ENCODE data around the gene CXCR4.

The CXCR4 gene

GRCh38 chr2:136126421-136126926 is 8.5 kb upstream of the CXCR4 start:
- no peak for TF ChIP-seq EZH2phosphoT487 (IDR thresholded peaks at IDR 0.05; ENCODE audit: borderline replicate concordance)
- TF ChIP-seq, protein P1, sequence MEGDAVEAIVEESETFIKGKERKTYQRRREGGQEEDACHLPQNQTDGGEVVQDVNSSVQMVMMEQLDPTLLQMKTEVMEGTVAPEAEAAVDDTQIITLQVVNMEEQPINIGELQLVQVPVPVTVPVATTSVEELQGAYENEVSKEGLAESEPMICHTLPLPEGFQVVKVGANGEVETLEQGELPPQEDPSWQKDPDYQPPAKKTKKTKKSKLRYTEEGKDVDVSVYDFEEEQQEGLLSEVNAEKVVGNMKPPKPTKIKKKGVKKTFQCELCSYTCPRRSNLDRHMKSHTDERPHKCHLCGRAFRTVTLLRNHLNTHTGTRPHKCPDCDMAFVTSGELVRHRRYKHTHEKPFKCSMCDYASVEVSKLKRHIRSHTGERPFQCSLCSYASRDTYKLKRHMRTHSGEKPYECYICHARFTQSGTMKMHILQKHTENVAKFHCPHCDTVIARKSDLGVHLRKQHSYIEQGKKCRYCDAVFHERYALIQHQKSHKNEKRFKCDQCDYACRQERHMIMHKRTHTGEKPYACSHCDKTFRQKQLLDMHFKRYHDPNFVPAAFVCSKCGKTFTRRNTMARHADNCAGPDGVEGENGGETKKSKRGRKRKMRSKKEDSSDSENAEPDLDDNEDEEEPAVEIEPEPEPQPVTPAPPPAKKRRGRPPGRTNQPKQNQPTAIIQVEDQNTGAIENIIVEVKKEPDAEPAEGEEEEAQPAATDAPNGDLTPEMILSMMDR (conservative IDR thresholded peaks at IDR 0.05; ENCODE audit: low read length), result no peak
- Histone ChIP-seq H3K36me3 (ENCODE audit: insufficient read depth, low read length) (no peaks in the 10 kb centered on the region), H3K4me1 (ENCODE audit: insufficient read depth, low read length, poor library complexity, severe bottlenecking) (peaks cover 87% of the 10 kb centered on the region), H3K27me3 (ENCODE audit: insufficient read depth, low read length, poor library complexity, severe bottlenecking) (no peaks in the 10 kb centered on the region), H4K20me1 (ENCODE audit: insufficient read depth, low read length, poor library complexity, severe bottlenecking) (no peaks in the 10 kb centered on the region), H3K4me3 (ENCODE audit: low read length, poor library complexity, severe bottlenecking) (no peak overlapping the region), H3F3A (ENCODE audit: low read depth) (no peaks in the 10 kb centered on the region), H3K79me2 (ENCODE audit: insufficient read depth, low read length) (no peaks in the 10 kb centered on the region), H3K9ac (ENCODE audit: low read depth, low read length, poor library complexity, severe bottlenecking) (peak overlapping the region; percentile 40), H3K9me2 (replicated peaks; ENCODE audit: low read depth, low read length) (no peaks in the 10 kb centered on the region), H2AFZ (ENCODE audit: low read length) (no peak overlapping the region), H3K9me3 (ENCODE audit: insufficient read depth, low read depth, low read length) (no peaks in the 10 kb centered on the region), H3K4me2 (ENCODE audit: low read depth, low read length, poor library complexity, severe bottlenecking) (peak overlapping the region; percentile 2)

DNA sequence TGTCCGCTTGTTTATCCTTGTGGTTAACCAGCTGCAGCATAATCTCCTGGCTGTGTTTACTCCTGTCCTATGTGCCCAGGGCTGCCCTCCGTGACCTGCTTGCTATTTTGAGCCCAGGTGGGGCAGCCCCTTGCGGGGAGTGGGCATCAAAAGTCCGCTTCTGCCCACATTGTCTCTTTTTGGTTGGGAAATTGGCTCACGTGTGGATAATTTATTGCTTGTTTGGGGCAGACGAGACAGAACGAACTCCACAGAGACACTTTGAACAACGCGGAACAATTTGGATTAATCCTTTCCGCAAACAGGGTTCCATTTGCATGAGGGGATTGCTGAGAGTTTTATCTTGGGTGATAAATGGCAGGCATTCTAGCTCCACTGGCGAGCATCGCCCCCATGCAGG is 8.1 kb upstream of the CXCR4 start:
- Histone ChIP-seq H3K9me3 (ENCODE audit: insufficient read depth, low read depth, low read length) (no peaks in the 10 kb centered on the region), H3K4me3 (ENCODE audit: low read length, poor library complexity, severe bottlenecking) (no peak overlapping the region), H3K27me3 (ENCODE audit: insufficient read depth, low read length, poor library complexity, severe bottlenecking) (no peaks in the 10 kb centered on the region), H2AFZ (ENCODE audit: low read length) (no peak overlapping the region), H3K9me2 (replicated peaks; ENCODE audit: low read depth, low read length) (no peaks in the 10 kb centered on the region), H3K4me1 (ENCODE audit: insufficient read depth, low read length, poor library complexity, severe bottlenecking) (peaks cover 92% of the 10 kb centered on the region), H3K9ac (ENCODE audit: low read depth, low read length, poor library complexity, severe bottlenecking) (peak overlapping the region; percentile 40), H4K20me1 (ENCODE audit: insufficient read depth, low read length, poor library complexity, severe bottlenecking) (no peaks in the 10 kb centered on the region), H3K79me2 (ENCODE audit: insufficient read depth, low read length) (no peaks in the 10 kb centered on the region), H3F3A (ENCODE audit: low read depth) (no peaks in the 10 kb centered on the region), H3K4me2 (ENCODE audit: low read depth, low read length, poor library complexity, severe bottlenecking) (peak overlapping the region; percentile 39), H3K36me3 (ENCODE audit: insufficient read depth, low read length) (no peaks in the 10 kb centered on the region)
- TF ChIP-seq, protein P1 (conservative IDR thresholded peaks at IDR 0.05; ENCODE audit: low read length), result no peak
- TF ChIP-seq EZH2phosphoT487 (IDR thresholded peaks at IDR 0.05; ENCODE audit: borderline replicate concordance), result no peak

DNA sequence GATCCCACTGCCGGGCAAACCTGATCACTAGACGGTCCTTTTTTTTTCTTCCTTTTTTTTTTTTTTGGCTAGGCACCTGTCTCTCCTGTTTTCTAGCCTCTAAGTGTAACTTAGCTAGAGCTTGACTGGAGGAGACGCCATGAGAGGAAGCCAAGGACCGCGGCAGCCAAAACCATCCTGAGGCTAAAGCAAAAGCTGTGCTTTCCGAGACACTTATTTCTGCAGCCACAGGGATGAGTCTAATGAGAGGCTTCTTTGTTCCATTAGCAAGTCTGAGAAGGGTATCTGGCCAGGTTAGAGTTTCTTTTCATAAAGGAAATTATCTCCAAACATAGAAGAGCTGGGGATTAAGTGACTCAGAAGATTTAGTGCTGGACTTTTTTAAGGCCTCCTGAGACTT is 7.3 kb upstream of the CXCR4 start:
- H3F3A ChIP-seq (ENCODE audit: low read depth), result no peaks in the 10 kb centered on the region
- peak overlapping the region; percentile 39 for H3K4me2 ChIP-seq (ENCODE audit: low read depth, low read length, poor library complexity, severe bottlenecking)
- no peaks in the 10 kb centered on the region for H3K9me2 ChIP-seq (replicated peaks; ENCODE audit: low read depth, low read length)
- no peak overlapping the region for H2AFZ ChIP-seq (ENCODE audit: low read length)
- H4K20me1 ChIP-seq (ENCODE audit: insufficient read depth, low read length, poor library complexity, severe bottlenecking), result no peaks in the 10 kb centered on the region
- H3K27me3 ChIP-seq (ENCODE audit: insufficient read depth, low read length, poor library complexity, severe bottlenecking), result no peaks in the 10 kb centered on the region
- no peak for TF ChIP-seq EZH2phosphoT487 (IDR thresholded peaks at IDR 0.05; ENCODE audit: borderline replicate concordance)
- TF ChIP-seq, protein P1 (conservative IDR thresholded peaks at IDR 0.05; ENCODE audit: low read length), result no peak
- no peaks in the 10 kb centered on the region for H3K9me3 ChIP-seq (ENCODE audit: insufficient read depth, low read depth, low read length)
- H3K9ac ChIP-seq (ENCODE audit: low read depth, low read length, poor library complexity, severe bottlenecking), result peak overlapping the region; percentile 40
- peaks cover 3% of the 10 kb centered on the region for H3K79me2 ChIP-seq (ENCODE audit: insufficient read depth, low read length)
- peaks cover 95% of the 10 kb centered on the region for H3K4me1 ChIP-seq (ENCODE audit: insufficient read depth, low read length, poor library complexity, severe bottlenecking)
- H3K36me3 ChIP-seq (ENCODE audit: insufficient read depth, low read length), result no peaks in the 10 kb centered on the region
- H3K4me3 ChIP-seq (ENCODE audit: low read length, poor library complexity, severe bottlenecking), result peak overlapping the region; percentile 1

Data from Loucy (cell line).